ENCODE results near the gene NR5A1. TPM values are rescaled to one million over a fixed set of nuclear protein-coding genes. Genes with fewer than 3 reads are reported as not detected.

Gene NR5A1
- total and polyA plus RNA-seq, 2 of the 13 experiments (the other 11 are each of a cell fraction or from before 2014, with no cell fraction given): 28.9 to 44.7 TPM

GRCh38 chr9:124532897-124533296 is 25.7 kb upstream of the NR5A1 start (continued):
- TF ChIP-seq NFYC (CRISPR knock-in tag; IDR thresholded peaks at IDR 0.05) (no peak), ZNF121 (CRISPR knock-in tag; IDR thresholded peaks at IDR 0.05) (no peak), ZNF549 (CRISPR knock-in tag; IDR thresholded peaks at IDR 0.05) (no peak), ZNF577 (CRISPR knock-in tag; IDR thresholded peaks at IDR 0.05; ENCODE audit: borderline replicate concordance, low read depth) (no peak), STAG1 (CRISPR knock-in tag; IDR thresholded peaks at IDR 0.05) (no peak), ZNF629 (CRISPR knock-in tag; conservative IDR thresholded peaks at IDR 0.05) (peak; percentile 87)

GRCh38 chr9:124531115-124531514 is 23.9 kb upstream of the NR5A1 start:
- intact Hi-C loops (cut with micrococcal nuclease; ENCODE audit: unreplicated experiment) (no loop called here), in situ Hi-C loops (cut with HindIII; ENCODE audit: extremely low pct_ligation_motif_present, low pct_unique_long_range_greater_than_20kb) (no loop called here)
- Histone ChIP-seq H3K36me3 (replicated peaks in 1 of 2; ENCODE audit: control insufficient read depth in 1 of 2, insufficient read depth in 2 of 2, low read length in 2 of 2) (peaks cover 26 to 73% of the 10 kb centered on the region in 2 experiments), H3K4me3 (replicated peaks in 1 of 3; ENCODE audit: insufficient read depth in 1 of 3, low read depth in 2 of 3, low read length in 3 of 3) (no peak overlapping the region), H3K27me3 (ENCODE audit: control insufficient read depth in 1 of 2, insufficient read depth in 2 of 2, low read length in 2 of 2) (no peaks in the 10 kb centered on the region), H4K20me1 (ENCODE audit: insufficient read depth, low read length) (no peaks in the 10 kb centered on the region), H3K27ac (ENCODE audit: extremely low read length, insufficient read depth, low read length) (no peak overlapping the region), H3K9me3 (ENCODE audit: low read length) (no peaks in the 10 kb centered on the region), H3K9ac (ENCODE audit: insufficient read depth, low read depth, low read length) (no peak overlapping the region), H3K4me1 (ENCODE audit: insufficient read depth, low read length) (peaks cover 24% of the 10 kb centered on the region), H3K79me2 (ENCODE audit: insufficient read depth, low read length) (no peaks in the 10 kb centered on the region), H2AFZ (ENCODE audit: low read length) (no peak overlapping the region), H3K4me2 (ENCODE audit: low read depth, low read length) (no peak overlapping the region)
- ChIA-PET CTCF (ENCODE audit: low intra/inter-chr PET ratio, low total read pairs) (no interaction called here), POLR2A (no interaction called here)
- 100% methylated on average over 2 of the region's 2 CpGs for WGBS (ENCODE audit: low lambda C conversion rate)
- no TSS peak for BruUV-seq (replicated peaks)
- TF ChIP-seq KDM4B (CRISPR knock-in tag; IDR thresholded peaks at IDR 0.05) (no peak), HES4 (CRISPR knock-in tag; IDR thresholded peaks at IDR 0.05; ENCODE audit: borderline replicate concordance) (no peak), CREM (IDR thresholded peaks at IDR 0.05) (no peak), CREM (CRISPR knock-in tag; IDR thresholded peaks at IDR 0.05) (no peak), NONO (IDR thresholded peaks at IDR 0.05) (no peak), NONO (CRISPR knock-in tag; conservative IDR thresholded peaks at IDR 0.05) (no peak), ZNF547 (CRISPR knock-in tag; IDR thresholded peaks at IDR 0.05) (no peak), ETV5 (CRISPR knock-in tag; IDR thresholded peaks at IDR 0.05; ENCODE audit: borderline replicate concordance) (no peak), ZNF619 (CRISPR knock-in tag; IDR thresholded peaks at IDR 0.05) (no peak), SPEN (CRISPR knock-in tag; IDR thresholded peaks at IDR 0.05; ENCODE audit: low read depth) (no peak), ZNF577 (CRISPR knock-in tag; IDR thresholded peaks at IDR 0.05; ENCODE audit: borderline replicate concordance, low read depth) (no peak), GATAD2A (CRISPR knock-in tag; IDR thresholded peaks at IDR 0.05) (no peak), HMG20B (CRISPR knock-in tag; conservative IDR thresholded peaks at IDR 0.05) (no peak), MLLT10 (CRISPR knock-in tag; IDR thresholded peaks at IDR 0.05) (no peak), ZNF224 (CRISPR knock-in tag; IDR thresholded peaks at IDR 0.05) (no peak), ZNF552 (CRISPR knock-in tag; IDR thresholded peaks at IDR 0.05; ENCODE audit: borderline replicate concordance) (no peak), SAFB2 (CRISPR knock-in tag; IDR thresholded peaks at IDR 0.05; ENCODE audit: borderline replicate concordance, low read depth) (no peak), ZNF557 (CRISPR knock-in tag; IDR thresholded peaks at IDR 0.05) (no peak), ZNF251 (CRISPR knock-in tag; IDR thresholded peaks at IDR 0.05) (no peak)
- DNase-seq (ENCODE audit: low spot score): no peak
- FAIRE-seq: no peak
- no peak for ATAC-seq
